DOHH2 (cell line): ENCODE measurements around the gene TRABD.
"Not testable (repeated sequence)": the region's sequence is repeated elsewhere in the genome, so short reads cannot be mapped to it uniquely, and the experiment has no call there.

Experiments used
- H3F3A ChIP-seq: fragments of 200-600 bp; sonication (generic), shearing (Covaris generic); 2 replicates; pipeline ENCODE4 v1.6.0; 2016; ENCODE audit warnings: antibody characterized with exemption, mild to moderate bottlenecking; ENCODE audit not compliant: control insufficient read depth, insufficient read depth
- H3K27ac ChIP-seq: fragments of 200-600 bp; sonication (generic); 2 replicates; pipeline ENCODE4 v1.5.1; 2014; ENCODE audit warnings: low read depth, mild to moderate bottlenecking, low read length, moderate library complexity
- H3K27me3 ChIP-seq: fragments of 200-600 bp; sonication (generic); 2 replicates; pipeline ENCODE4 v1.6.1; 2014; ENCODE audit warnings: mild to moderate bottlenecking, low read length, mixed read lengths; ENCODE audit not compliant: control insufficient read depth
- H3K36me3 ChIP-seq: fragments of 200-600 bp; sonication (generic); 2 replicates; pipeline ENCODE4 v1.6.1; 2014; ENCODE audit warnings: mild to moderate bottlenecking, low read length, moderate library complexity, mixed read lengths; ENCODE audit not compliant: control insufficient read depth
- H3K4me1 ChIP-seq: fragments of 200-600 bp; sonication (generic); 2 replicates; pipeline ENCODE4 v1.6.1; 2014; ENCODE audit warnings: mild to moderate bottlenecking, low read length, mixed read lengths; ENCODE audit not compliant: control insufficient read depth
- H3K4me2 ChIP-seq: fragments of 200-600 bp; sonication (generic); 2 replicates; pipeline ENCODE4 v1.6.0; 2014; ENCODE audit warnings: mild to moderate bottlenecking, low read length, moderate library complexity
- H3K4me3 ChIP-seq: fragments of 200-600 bp; sonication (generic); 2 replicates; pipeline ENCODE4 v1.5.1; 2014; ENCODE audit warnings: mild to moderate bottlenecking, low read length, mixed read lengths
- H3K79me2 ChIP-seq: fragments of 200-600 bp; sonication (generic); 2 replicates; pipeline ENCODE4 v1.6.1; 2014; ENCODE audit warnings: mild to moderate bottlenecking, low read length, mixed read lengths; ENCODE audit not compliant: control insufficient read depth
- H3K9me2 ChIP-seq: fragments of 200-600 bp; sonication (generic); replicated peaks from 2 replicates; pipeline ENCODE4 v1.6.1; 2014; ENCODE audit warnings: mild to moderate bottlenecking, low read length, mixed read lengths; ENCODE audit not compliant: control insufficient read depth
- H3K9me3 ChIP-seq: fragments of 200-600 bp; sonication (generic); 2 replicates; pipeline ENCODE4 v1.6.1; 2014; ENCODE audit warnings: antibody characterized with exemption, low read length, mixed read lengths; ENCODE audit not compliant: control insufficient read depth, insufficient read depth
- H4K20me1 ChIP-seq: fragments of 200-600 bp; sonication (generic); 2 replicates; pipeline ENCODE4 v1.6.0; 2014; ENCODE audit warnings: low read depth, mild to moderate bottlenecking, antibody characterized with exemption, low read length, moderate library complexity; ENCODE audit not compliant: control insufficient read depth, insufficient read depth
- EZH2phosphoT487 ChIP-seq: fragments of 200-600 bp; sonication (generic); IDR thresholded peaks from 2 replicates; pipeline ENCODE4 v1.6.1; 2017; ENCODE audit warnings: borderline replicate concordance, mild to moderate bottlenecking, antibody characterized with exemption, low read length, moderate library complexity, mixed read lengths
- TF ChIP-seq, protein P1 (sequence below): fragments of 200-600 bp; sonication (generic); IDR thresholded peaks from one replicate; pipeline ENCODE4 v1.5.1; 2014; ENCODE audit warnings: antibody characterized with exemption, mild to moderate bottlenecking, low read depth, low read length; ENCODE audit not compliant: poor library complexity, severe bottlenecking

The TRABD gene

DNA sequence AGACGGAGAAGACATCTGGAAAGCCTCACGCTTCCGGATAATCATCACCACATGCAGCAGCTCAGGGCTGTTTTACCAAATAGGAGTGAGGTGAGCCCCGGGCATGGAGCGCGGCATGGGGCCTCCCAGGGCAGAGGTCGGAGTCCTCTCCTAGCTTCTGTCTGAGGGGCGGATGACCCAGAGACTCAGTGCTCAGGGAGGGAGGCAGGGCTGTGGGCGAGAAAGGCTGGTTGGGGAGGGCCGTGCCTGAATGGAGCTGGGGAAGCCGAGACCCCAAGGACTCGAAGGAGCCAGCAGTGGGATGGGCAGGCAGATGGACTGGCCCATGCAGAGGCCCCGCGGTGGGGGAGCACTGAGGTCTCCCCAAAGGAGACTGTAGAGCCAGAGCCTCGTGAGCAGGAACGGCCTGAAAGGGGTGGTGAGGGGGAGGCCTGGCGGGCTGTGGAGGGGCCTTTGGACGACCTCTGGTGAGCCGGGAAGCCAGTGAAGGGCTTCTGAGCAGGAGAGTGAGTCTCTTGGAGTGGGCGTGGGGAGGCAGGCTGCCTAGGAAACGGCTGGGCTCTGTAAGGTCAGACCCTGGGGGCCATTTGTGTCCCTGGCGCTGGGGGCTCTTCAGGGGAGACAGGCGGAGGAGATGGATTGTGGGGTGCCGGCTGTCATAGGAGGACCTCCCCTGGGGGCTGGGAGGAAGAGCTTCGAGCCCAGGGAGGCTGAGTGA, 39.8 kb upstream of the TRABD start:
- Histone ChIP-seq H4K20me1 (no peaks in the 10 kb centered on the region), H3K4me1 (peaks cover 10% of the 10 kb centered on the region), H3K9me3 (no peaks in the 10 kb centered on the region), H3K4me3 (no peak overlapping the region), H3F3A (no peaks in the 10 kb centered on the region), H3K27me3 (peaks cover 15% of the 10 kb centered on the region), H3K36me3 (no peaks in the 10 kb centered on the region), H3K4me2 (no peak overlapping the region), H3K9me2 (no peaks in the 10 kb centered on the region), H3K27ac (no peak overlapping the region), H3K79me2 (no peaks in the 10 kb centered on the region)
- TF ChIP-seq EZH2phosphoT487 = no peak
- TF ChIP-seq, protein P1, sequence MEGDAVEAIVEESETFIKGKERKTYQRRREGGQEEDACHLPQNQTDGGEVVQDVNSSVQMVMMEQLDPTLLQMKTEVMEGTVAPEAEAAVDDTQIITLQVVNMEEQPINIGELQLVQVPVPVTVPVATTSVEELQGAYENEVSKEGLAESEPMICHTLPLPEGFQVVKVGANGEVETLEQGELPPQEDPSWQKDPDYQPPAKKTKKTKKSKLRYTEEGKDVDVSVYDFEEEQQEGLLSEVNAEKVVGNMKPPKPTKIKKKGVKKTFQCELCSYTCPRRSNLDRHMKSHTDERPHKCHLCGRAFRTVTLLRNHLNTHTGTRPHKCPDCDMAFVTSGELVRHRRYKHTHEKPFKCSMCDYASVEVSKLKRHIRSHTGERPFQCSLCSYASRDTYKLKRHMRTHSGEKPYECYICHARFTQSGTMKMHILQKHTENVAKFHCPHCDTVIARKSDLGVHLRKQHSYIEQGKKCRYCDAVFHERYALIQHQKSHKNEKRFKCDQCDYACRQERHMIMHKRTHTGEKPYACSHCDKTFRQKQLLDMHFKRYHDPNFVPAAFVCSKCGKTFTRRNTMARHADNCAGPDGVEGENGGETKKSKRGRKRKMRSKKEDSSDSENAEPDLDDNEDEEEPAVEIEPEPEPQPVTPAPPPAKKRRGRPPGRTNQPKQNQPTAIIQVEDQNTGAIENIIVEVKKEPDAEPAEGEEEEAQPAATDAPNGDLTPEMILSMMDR = no peak

DNA sequence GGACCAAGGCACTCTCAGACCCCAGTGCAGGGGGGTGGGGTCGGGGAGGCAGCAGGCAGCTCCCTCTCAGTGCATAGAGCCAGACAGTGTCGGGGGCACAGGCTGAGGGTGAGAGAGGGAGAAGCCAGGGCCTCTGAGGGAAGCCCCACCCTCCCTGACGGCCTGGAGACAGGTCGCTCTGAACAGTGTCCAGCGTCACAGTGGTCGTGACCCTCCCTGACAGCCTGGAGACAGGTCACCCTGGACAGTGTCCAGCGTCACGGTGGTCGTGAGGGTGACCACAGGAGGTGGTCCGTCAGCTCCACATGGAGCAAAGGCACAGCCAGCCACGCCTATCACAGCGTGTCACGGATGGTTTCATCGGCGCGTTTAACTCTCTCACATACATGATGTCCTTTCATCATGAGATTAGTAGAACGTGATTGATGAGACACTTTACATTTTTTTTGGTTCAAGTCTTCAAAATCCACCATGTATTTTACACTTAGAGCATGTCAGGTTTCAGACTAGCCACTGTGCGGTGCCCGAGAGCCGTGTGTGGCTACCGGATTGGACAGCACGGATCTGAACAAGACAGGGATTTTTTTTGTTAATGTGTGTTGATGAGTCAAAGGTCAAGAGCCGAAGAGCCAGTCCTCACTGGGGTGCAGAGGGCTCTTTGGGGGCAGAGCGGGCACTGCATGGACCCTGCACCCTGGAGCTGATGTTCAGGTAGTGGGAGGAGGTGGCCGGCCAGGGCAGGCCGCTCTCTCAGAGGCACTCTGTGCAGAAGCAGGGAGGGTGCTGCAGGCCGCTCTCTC, 39.1 kb upstream of the TRABD start:
- Histone ChIP-seq H3K9me2 (no peaks in the 10 kb centered on the region), H3K4me2 (no peak overlapping the region), H3K36me3 (no peaks in the 10 kb centered on the region), H3K4me3 (no peak overlapping the region), H3K9me3 (no peaks in the 10 kb centered on the region), H3F3A (no peaks in the 10 kb centered on the region), H3K27me3 (peaks cover 15% of the 10 kb centered on the region), H3K27ac (no peak overlapping the region), H3K79me2 (no peaks in the 10 kb centered on the region), H4K20me1 (no peaks in the 10 kb centered on the region), H3K4me1 (peaks cover 10% of the 10 kb centered on the region)
- TF ChIP-seq, protein P1 = no peak
- TF ChIP-seq EZH2phosphoT487 = no peak

DNA sequence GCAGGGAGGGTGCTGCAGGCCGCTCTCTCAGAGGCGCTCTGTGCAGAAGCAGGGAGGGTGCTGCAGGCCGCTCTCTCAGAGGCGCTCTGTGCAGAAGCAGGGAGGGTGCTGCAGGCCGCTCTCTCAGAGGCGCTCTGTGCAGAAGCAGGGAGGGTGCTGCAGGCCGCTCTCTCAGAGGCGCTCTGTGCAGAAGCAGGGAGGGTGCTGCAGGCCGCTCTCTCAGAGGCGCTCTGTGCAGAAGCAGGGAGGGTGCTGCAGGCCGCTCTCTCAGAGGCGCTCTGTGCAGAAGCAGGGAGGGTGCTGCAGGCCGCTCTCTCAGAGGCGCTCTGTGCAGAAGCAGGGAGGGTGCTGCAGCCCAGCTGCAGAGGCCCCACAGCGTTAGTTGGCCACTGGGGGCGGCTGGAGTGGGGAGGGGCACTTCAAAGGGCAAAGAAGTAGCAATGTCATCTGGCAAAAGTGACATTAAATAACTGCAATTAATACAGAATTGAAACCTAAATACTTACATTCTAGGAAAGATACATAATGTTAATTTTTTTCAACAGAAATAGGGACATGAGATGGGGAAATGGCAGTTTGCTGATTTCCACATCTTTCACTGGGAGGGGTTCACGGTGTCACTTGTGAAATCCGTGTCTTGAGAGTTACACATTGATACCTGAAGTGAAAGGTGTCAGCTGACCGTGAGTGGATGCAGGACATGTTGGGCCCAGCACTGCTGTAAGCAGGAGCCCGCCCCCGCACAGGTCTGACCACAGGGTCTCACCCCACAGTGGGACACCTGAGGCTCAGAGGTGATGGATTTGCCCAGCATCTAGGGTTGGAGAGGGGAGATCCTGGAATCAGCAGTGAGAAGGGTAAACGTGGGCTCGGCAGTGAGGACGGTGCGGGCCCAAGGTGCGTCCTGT, 38.2 kb upstream of the TRABD start:
- not testable (repeated sequence) for H3K79me2 ChIP-seq, H3K36me3 ChIP-seq, H4K20me1 ChIP-seq, H3K4me2 ChIP-seq, H3F3A ChIP-seq, H3K4me3 ChIP-seq, H3K27ac ChIP-seq, H3K9me3 ChIP-seq, H3K9me2 ChIP-seq
- Histone ChIP-seq H3K27me3 (peaks cover 13% of the 10 kb centered on the region), H3K4me1 (peaks cover 10% of the 10 kb centered on the region)

DNA sequence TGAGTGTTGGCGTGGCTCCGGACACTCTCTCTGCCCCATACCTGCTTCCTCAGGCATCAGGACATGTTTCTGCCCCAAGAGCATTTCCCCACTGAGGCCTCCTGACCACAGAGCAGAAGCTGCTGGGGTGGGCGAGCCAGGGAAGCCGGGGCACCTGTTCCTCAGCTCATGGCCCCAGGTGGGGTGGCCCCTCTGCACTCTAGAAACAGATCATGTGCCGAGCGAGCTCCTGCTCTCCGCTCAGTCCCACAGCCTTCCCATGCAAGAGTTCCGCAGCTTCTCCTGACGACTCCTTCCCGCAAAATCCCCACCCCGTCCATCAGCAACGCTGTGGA, 37.6 kb upstream of the TRABD start:
- Histone ChIP-seq H3K79me2 (no peaks in the 10 kb centered on the region), H3K4me3 (no peak overlapping the region), H3K4me2 (no peak overlapping the region), H3K9me3 (no peaks in the 10 kb centered on the region), H3F3A (no peaks in the 10 kb centered on the region), H4K20me1 (no peaks in the 10 kb centered on the region), H3K4me1 (peaks cover 10% of the 10 kb centered on the region), H3K27ac (no peak overlapping the region), H3K9me2 (no peaks in the 10 kb centered on the region), H3K27me3 (peaks cover 9% of the 10 kb centered on the region), H3K36me3 (no peaks in the 10 kb centered on the region)
- TF ChIP-seq, protein P1 = no peak
- no peak for TF ChIP-seq EZH2phosphoT487
